ENCODE data around the gene ACADL. TPM values are rescaled to one million over a fixed set of nuclear protein-coding genes. Genes with fewer than 3 reads are reported as not detected.

Gene ACADL
- total RNA-seq, 1 donor from 2014 or later: 1.7 TPM

DNA sequence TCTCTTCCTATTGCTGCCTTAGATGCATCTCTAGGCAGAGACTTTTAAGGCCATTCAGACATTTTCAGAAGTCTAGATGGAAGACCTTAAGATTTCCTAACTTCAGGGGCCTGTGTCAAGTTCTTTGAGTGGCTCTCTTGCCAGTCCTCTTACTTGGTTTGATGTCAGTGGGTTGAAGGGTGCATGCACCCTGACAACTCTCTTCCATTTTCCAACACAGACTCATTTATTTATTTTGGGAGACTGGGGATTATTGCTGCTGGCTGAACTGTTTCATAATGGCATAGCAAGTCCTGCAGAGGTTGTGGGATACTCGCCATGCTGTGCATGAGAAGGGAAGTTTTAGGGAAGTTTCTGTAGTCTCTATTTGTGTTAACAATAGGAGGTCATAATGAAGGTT lies 39.0 kb upstream of the ACADL start:
- Mint-ChIP-seq H3K4me1 (ENCODE audit: unreplicated experiment) (no peaks in the 10 kb centered on the region), H3K4me3 (no peak overlapping the region), H3K27ac (no peak overlapping the region), H3K36me3 (no peaks in the 10 kb centered on the region), H3K9me3 (no peaks in the 10 kb centered on the region), H3K27me3 (peaks cover 11% of the 10 kb centered on the region)
- DNase-seq (ENCODE audit: extremely low spot score, unreplicated experiment): no peak
- TF ChIP-seq, protein P1, sequence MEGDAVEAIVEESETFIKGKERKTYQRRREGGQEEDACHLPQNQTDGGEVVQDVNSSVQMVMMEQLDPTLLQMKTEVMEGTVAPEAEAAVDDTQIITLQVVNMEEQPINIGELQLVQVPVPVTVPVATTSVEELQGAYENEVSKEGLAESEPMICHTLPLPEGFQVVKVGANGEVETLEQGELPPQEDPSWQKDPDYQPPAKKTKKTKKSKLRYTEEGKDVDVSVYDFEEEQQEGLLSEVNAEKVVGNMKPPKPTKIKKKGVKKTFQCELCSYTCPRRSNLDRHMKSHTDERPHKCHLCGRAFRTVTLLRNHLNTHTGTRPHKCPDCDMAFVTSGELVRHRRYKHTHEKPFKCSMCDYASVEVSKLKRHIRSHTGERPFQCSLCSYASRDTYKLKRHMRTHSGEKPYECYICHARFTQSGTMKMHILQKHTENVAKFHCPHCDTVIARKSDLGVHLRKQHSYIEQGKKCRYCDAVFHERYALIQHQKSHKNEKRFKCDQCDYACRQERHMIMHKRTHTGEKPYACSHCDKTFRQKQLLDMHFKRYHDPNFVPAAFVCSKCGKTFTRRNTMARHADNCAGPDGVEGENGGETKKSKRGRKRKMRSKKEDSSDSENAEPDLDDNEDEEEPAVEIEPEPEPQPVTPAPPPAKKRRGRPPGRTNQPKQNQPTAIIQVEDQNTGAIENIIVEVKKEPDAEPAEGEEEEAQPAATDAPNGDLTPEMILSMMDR (conservative IDR thresholded peaks at IDR 0.05): no peak

DNA sequence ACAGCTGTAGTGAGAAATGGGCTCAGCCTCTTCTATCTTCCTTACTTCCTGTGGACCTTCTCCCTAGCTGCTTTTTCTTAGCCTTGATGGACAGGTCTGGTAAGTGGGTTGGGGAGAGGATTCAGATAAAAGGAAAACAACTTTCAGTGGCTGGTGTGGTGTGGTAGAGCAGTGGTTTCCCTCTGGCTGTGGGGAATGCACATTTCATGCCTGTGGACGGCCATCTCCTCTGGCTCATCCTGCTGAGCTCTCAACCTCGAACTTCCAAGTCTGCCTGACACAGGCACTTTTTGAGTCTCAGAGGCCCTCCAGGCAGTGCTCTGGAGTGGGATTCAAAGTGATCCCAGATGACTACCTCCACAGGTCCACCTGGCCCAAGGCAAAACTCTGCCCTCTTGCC lies 38.6 kb upstream of the ACADL start:
- H3K27ac Mint-ChIP-seq: no peak overlapping the region
- DNase-seq (ENCODE audit: extremely low spot score, unreplicated experiment): no peak
- no peaks in the 10 kb centered on the region for H3K4me1 Mint-ChIP-seq (ENCODE audit: unreplicated experiment)
- no peaks in the 10 kb centered on the region for H3K9me3 Mint-ChIP-seq
- H3K36me3 Mint-ChIP-seq: no peaks in the 10 kb centered on the region
- TF ChIP-seq, protein P1 (conservative IDR thresholded peaks at IDR 0.05): no peak
- H3K27me3 Mint-ChIP-seq: peaks cover 11% of the 10 kb centered on the region
- H3K4me3 Mint-ChIP-seq: no peak overlapping the region

DNA sequence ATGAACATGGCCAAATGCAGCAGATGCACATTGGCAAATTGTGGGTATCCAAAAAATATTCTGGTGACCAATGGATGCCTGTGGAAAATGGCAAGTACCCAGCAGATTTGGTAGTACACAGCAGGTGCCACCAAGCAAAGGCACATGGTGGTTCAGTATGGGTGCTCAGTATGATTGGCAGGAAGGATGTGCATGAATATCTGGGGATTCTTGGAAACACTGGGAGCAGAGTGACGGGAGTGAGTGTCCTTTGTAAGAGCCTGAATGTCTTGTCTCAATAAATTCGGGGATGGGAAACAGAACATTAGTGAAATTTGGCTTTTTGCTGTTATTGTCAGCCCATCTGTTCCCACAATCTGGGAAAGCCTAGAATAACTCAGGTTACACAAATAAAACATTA lies 36.8 kb upstream of the ACADL start:
- no peaks in the 10 kb centered on the region for H3K36me3 Mint-ChIP-seq
- TF ChIP-seq, protein P1 (conservative IDR thresholded peaks at IDR 0.05): no peak
- H3K4me1 Mint-ChIP-seq (ENCODE audit: unreplicated experiment): no peaks in the 10 kb centered on the region
- H3K27ac Mint-ChIP-seq: no peak overlapping the region
- DNase-seq (ENCODE audit: extremely low spot score, unreplicated experiment): no peak
- H3K27me3 Mint-ChIP-seq: peaks cover 11% of the 10 kb centered on the region
- no peak overlapping the region for H3K4me3 Mint-ChIP-seq
- no peaks in the 10 kb centered on the region for H3K9me3 Mint-ChIP-seq

DNA sequence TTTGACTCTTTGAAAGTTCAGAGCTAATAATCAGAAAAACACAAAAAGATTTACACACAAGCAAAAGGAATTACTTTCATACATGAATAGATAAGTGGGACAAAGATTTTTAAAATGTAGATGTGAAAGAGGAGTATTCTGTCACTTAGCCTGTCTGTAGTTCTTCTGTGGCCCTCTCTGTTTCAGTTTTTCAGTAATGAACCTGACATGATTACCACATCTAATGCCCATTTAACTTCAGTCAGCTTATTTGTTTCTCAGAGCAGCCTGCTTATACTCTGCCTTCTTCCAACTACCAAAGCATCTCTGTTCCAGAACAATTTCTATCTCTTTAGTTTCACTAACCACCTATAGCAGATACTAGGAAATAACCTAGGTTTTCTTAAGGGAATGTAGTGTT lies 34.4 kb upstream of the ACADL start:
- Mint-ChIP-seq H3K4me1 (ENCODE audit: unreplicated experiment) (no peaks in the 10 kb centered on the region), H3K4me3 (no peak overlapping the region), H3K27ac (no peak overlapping the region)

DNA sequence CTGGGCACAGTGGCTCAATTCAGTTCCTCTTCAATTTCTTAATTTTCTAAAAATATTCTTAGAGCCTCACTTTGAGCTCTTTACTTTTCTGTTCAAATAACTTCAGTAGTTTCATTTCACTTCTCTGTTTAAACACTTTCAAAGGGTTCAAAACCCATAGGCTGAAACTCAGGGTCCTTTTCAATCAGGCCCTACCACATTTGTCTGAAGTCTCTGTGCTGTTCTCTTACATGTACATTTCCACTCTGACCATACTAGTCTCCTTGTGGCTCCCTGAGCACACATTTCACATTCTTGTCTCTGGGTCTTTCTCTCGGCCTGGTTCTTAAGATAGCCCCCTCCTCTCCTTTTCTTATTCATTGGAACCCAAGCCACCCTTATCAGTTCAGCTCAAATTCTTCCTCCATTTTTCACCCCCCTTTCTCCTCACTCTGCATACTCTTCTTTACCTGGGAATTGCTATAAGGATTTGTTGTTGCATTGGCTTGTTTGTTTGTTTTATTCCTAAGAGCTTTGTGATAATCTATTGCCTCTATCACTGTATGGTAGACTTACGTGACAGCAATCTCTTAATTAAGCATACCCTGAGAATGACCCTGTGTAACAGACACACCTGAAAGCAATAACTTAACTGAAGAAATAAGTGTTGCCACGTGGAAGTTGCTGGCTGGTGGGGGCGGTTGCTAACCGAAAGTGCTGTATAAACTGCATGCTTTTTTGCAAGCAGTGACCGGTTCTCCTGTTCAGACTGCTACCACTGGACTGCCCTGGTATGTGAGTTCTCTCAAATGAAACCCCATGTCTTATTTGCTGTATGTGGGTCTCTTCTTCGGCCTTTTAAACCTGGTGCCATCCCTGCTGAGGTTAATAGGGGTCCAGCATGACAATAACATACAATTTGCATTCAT lies 27.7 kb upstream of the ACADL start:
- Mint-ChIP-seq H3K27ac (no peak overlapping the region), H3K36me3 (no peaks in the 10 kb centered on the region), H3K9me3 (no peaks in the 10 kb centered on the region), H3K27me3 (peaks cover 4% of the 10 kb centered on the region), H3K4me1 (ENCODE audit: unreplicated experiment) (no peaks in the 10 kb centered on the region), H3K4me3 (no peak overlapping the region)
- no peak for DNase-seq (ENCODE audit: extremely low spot score, unreplicated experiment)
- TF ChIP-seq, protein P1 (conservative IDR thresholded peaks at IDR 0.05): no peak

More for the DNA sequence above, 34.4 kb upstream of the ACADL start:
- TF ChIP-seq, protein P1 (conservative IDR thresholded peaks at IDR 0.05): no peak
- no peak for DNase-seq (ENCODE audit: extremely low spot score, unreplicated experiment)
- Mint-ChIP-seq H3K27me3 (peaks cover 3% of the 10 kb centered on the region), H3K9me3 (no peaks in the 10 kb centered on the region), H3K36me3 (no peaks in the 10 kb centered on the region)

Data from type B pancreatic cell (in vitro differentiated cells).